Sigmoid colon (tissue), 4 donors: ENCODE measurements around the gene MT1X.

Experiments used
- CTCF ChIP-seq, 4 experiments: fragments of 450-650 bp in 3 of 4; fragments of 200-600 bp in 1 of 4; IDR thresholded peaks; one replicate each; pipeline ENCODE4 v1.5.1; 2016 to 2019; ENCODE audit warnings: antibody characterized with exemption in 4 of 4, mild to moderate bottlenecking in 3 of 4, moderate library complexity in 2 of 4
- EP300 ChIP-seq, 4 donors: sonication (generic); formaldehyde crosslinking; IDR thresholded peaks; one replicate each; pipeline ENCODE4 v1.6.1; 2017; ENCODE audit warnings: antibody characterized with exemption in 4 of 4
- POLR2A ChIP-seq, 2 donors: fragments of 450-650 bp; IDR thresholded peaks; one replicate each; pipeline ENCODE4 v1.6.1; 2016; ENCODE audit warnings: antibody characterized with exemption in 2 of 2, mild to moderate bottlenecking in 2 of 2, moderate library complexity in 2 of 2
- POLR2AphosphoS5 ChIP-seq, 4 donors: sonication (generic); formaldehyde crosslinking; IDR thresholded peaks; one replicate each; pipeline ENCODE4 v1.6.1; 2017; ENCODE audit warnings: antibody characterized with exemption in 4 of 4

GRCh38 chr16:56701534-56701933 is 19.3 kb downstream of the MT1X start:
- TF ChIP-seq POLR2AphosphoS5 (IDR thresholded peaks at IDR 0.05) = no peak
- no peak for TF ChIP-seq CTCF (IDR thresholded peaks at IDR 0.05)
- no peak for TF ChIP-seq POLR2A (IDR thresholded peaks at IDR 0.05)
- no peak for TF ChIP-seq EP300 (IDR thresholded peaks at IDR 0.05)
